ENCODE data around the gene ZNF664.

ZNF664 gene

DNA sequence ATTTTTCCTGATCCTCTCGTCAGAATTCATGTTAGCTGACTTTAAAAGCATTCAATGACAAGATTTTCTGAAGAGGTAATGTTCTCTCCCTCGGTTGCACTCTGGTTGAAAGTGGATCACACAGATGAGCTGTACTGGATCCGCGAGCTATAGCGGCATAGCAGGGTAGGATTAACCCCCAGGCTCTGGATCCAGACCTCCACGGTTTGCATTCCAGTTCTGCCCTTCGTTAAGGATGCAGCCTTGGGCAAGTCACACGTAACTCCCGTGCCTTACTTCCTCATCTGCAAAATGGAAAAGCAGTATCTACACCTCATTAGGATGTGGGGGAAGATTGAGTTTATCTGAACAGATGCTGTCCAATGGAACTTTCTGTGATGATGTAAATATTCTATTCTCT lies 14.1 kb upstream of the ZNF664 start:
- no peak for DNase-seq (ENCODE audit: low read depth)

- DNase-seq (ENCODE audit: low read depth), result no peak
These were observed 12.8 kb upstream of the ZNF664 start for GRCh38 chr12:123960029-123960735.

GRCh38 chr12:123960856-123961255 lies 12.2 kb upstream of the ZNF664 start:
- no peak for DNase-seq (ENCODE audit: low read depth)

DNA sequence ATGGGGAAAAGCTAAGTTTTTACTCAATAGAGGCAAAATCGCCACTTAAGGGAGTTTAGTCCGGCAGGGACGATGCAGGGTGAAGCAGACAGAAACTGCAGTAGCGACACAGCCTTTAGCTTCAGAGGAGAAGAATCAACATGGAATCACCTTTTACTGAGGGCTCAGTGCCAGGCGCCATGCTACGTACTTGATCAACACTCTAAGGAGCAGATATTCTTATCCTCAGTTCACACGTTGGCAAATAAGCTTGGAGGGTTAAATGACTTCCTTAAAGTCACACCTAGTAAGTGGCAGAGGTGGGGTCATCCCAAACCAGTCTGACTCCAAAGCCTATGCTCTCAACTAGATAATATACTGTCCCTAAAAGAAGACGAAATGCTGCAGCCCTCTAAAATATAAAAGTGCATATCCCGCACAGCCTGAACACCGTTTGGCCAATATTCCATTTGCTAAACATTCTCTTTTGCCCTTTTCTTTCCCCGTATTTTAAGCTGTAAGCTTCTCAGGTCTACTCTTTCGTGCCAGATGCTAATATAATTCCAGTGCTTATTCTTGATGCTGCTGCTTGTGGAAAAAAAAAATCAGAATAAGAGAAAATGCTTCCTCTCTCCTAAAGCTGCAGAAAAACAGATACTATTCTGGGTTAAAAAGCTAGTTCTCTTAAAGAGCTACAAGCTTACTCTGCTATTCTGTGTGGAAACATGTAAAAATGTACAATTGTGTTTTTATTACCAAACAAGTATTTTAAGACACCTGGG lies 11.2 kb upstream of the ZNF664 start:
- DNase-seq (ENCODE audit: low read depth), result no peak

DNA sequence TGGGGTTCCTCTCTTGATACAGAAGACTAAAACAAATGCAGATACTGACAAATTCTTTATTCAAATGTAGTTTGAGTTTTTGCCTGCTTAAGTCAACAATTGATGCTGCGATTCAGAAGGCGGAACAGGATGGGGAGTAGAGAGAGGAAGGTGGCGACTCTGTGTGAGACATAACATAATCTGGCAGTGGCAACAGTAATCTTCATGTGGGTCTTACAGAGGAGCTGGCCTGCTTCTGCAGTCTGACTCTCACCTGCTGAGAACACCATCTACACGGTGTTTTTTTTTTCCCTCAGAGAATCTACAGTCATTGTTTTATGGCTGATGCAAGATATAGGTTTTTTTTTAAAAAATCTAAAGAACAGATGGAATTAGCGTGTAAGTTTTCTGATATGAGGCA lies 10.5 kb upstream of the ZNF664 start:
- DNase-seq (ENCODE audit: low read depth), result no peak

DNA sequence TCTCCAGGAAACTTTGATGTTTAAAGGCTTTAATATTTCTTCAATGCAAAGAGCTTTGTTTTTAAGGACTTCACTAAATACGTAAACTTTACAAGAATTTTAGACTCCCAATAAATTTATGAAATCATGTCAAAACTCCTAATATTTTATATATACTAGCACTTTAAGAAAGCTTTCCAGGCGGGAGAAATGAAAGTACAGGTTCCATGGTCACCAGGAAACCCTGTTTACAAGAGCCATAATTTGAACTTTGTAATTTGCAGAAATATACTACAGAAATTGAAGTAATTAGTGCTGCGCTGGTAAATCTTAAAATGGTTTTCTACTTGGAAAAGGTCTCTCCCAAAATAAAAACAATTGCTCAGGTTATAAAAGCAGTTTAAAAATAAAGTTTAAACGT lies 9.2 kb upstream of the ZNF664 start:
- DNase-seq (ENCODE audit: low read depth), result no peak

- no peak for DNase-seq (ENCODE audit: low read depth)
These were observed 7.6 kb upstream of the ZNF664 start for GRCh38 chr12:123965382-123965781.

DNA sequence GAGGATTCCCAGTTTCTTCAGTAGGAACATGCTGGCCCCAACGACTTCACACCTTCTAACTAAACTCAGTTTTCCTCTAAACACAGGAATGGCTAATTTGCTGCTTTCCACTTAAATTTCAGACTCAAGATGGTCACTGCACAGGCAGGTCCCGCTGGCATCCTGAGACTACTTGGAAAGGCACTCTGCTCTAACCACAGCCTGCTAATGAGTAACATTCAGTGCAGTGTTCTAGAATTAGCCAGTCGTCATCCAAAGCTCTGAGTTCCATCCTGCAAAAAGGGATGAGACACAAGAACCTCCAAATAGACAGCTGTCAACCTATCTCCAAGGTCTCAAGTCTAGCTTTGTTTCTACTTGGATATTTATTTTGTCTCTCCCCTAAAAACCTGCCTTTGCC lies 6.4 kb upstream of the ZNF664 start:
- DNase-seq (ENCODE audit: low read depth), result no peak

DNA sequence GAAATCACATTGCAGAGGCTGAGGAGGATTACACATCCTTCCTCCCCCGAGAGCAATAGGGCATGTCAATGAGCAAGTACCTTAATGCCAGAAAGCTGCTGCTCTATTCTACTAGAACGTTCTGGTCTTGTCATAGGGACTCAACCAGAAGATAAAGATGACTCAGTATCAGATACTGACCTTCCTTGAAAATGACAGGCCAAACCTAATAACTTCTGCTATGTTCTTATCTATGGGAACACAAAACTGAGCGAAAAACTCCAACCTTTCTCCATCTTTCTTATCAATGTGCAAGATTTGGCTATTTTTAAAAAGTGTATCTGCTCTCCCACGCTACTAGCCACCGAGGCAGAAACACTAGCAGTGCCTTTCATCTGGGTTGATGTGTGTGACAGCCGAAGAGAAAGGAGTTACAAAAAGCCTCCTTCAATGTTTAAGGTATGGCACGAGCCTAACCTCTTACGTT lies 5.9 kb upstream of the ZNF664 start:
- DNase-seq (ENCODE audit: low read depth), result no peak

- DNase-seq (ENCODE audit: low read depth), result no peak
These were observed 1.6 kb upstream of the ZNF664 start for GRCh38 chr12:123971449-123971769.

GRCh38 chr12:123971770-123972456 lies 1.1 kb upstream of the ZNF664 start:
- no peak for DNase-seq (ENCODE audit: low read depth)

GRCh38 chr12:123973552-123974341 lies 732 bp downstream of the ZNF664 start:
- no peak for DNase-seq (ENCODE audit: low read depth)

GRCh38 chr12:123976227-123976826 lies 3.3 kb downstream of the ZNF664 start:
- DNase-seq (ENCODE audit: low read depth), result no peak

DNA sequence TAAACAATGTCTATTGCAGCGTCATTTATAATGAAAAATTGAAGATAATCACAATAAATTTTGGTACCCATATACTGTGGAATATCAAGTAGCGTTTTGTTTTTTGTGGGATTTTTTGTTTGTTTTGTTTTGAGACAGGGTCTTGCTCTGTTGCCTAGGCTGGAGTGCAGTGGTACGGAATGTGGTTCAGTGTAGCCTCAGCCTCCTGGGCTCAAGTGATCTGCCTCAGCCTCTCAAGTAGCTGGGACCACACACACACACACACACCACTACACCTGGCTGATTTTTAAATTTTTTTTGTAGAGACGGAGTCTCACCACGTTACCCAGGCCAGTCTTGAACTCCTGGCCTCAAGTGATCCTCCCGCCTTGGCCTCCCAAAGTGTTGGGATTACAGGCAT lies 6.6 kb downstream of the ZNF664 start:
- DNase-seq (ENCODE audit: low read depth), result no peak

DNA sequence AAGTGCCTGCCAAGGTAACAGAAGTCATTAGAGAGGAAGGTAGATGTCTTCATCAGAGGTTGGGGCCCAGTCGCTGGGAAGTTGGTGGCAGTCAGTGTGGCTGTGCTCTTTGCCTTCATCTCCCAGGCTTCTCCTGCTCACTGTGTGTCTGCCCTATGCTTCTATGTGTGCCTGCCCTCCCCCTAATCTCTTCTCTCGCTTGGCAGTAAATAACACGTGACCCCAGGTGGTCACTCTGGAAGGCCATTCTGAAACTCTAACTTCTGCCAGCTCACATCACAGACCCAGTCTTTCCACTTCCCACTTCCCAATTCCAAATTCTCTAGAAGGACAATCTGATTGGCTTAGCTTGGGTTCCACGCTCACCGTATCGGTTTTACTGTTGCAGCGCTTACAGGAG lies 9.3 kb downstream of the ZNF664 start:
- DNase-seq (ENCODE audit: low read depth), result no peak

DNA sequence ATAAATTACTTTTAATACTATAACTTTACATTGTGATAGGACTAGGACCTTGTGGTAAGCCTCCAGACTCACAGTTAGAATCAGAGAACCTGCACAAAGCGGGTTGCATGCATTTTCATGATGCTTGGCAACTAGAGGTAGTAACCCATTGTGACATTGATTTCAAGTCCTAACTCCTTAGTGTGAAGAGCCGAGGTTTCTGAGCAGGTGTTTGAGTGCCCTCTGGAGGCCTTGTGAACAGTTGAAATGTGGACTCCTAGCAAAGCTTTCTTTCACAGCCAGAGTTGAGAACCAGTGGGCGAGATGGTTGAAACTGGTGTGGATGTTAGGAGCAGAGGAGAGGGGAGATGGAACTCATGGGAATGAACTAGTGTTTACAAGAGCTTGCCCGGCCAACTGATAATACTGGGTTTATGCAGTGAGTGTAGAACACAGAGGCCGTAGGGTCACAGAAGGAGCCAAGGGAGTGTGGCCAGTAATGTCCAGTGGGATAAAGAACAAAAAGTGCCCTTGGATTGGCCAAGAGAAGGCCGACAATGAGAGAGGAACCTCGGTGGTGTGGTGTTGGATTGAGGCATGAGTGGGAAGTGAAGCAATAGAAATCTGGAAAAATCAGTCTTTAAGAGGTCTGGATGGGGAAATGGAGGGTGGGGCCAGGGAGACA lies 10.9 kb downstream of the ZNF664 start:
- DNase-seq (ENCODE audit: low read depth), result no peak

DNA sequence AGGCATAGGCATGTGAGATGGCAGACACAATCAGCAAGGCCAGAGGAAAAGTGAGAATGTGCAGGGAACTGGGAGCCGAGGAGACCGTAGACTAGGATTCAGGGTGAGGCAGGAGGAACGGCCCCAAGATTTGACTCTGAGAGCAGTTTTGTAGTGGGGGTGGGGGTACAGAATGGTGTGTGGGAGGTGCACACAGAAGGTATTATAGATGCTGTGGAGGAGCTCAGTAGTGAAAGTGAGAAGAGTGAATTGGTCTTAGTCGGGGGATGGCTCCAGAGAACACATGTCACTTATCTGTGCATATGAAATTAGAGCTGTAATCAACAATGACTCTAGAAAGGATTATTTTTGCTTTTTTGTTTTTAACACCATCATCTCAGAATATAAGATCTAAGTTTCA lies 11.9 kb downstream of the ZNF664 start:
- no peak for DNase-seq (ENCODE audit: low read depth)

GRCh38 chr12:123986374-123986965 lies 13.5 kb downstream of the ZNF664 start:
- no peak for DNase-seq (ENCODE audit: low read depth)

- no peak for DNase-seq (ENCODE audit: low read depth)
These were observed 14.0 kb downstream of the ZNF664 start for GRCh38 chr12:123987022-123987421.

DNA sequence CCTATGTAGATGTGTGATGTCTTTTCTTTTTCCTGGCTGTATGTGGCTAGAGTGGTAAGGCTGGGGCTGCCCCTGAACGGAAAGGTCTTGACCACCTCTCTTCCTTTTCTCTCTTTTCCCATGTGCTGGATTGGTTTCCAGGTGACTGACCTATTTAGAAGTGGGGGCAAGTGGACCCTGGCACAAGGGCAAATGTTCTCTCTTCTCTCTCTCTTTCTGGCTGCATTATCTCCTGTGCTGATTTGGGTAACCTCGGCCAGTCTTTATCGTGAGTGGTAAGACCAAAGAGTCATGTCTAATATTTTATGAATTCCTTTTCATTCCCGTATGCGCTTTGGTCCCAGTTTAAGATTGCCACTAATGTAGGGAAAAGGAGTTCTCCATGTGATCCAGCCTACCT lies 16.2 kb downstream of the ZNF664 start:
- DNase-seq (ENCODE audit: low read depth), result no peak

DNA sequence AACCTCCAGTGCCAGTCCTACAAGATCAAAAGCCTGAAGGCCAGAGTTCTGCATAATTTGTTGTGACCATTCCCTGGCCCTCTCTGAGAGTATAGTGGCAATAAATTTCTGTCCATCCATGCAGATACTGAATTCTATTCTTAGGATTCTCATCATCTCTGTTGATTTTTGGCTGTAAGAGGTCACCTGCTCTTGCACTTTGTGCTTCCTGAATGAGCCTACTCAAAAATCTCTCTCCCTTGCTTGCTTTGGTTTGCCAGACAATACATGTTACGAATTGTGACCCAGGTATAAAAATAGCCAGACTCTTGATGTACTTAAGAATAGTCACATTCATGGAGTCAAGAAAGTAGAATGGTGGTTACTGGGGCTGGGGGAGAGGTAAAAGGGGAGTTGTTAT lies 16.7 kb downstream of the ZNF664 start:
- DNase-seq (ENCODE audit: low read depth), result no peak
